PFSK-1 (cell line): ENCODE results near the gene NECAB2.

Experiments used
- FOXP2 ChIP-seq: optimal IDR thresholded peaks from 2 replicates; pipeline ENCODE3; 2011; ENCODE audit warnings: borderline replicate concordance, control low read depth, inconsistent platforms; ENCODE audit not compliant: insufficient read depth; ENCODE audit errors: extremely low read length, extremely low read depth
- POLR2AphosphoS5 ChIP-seq: IDR thresholded peaks from 2 replicates; pipeline ENCODE4 v1.6.1; 2012; ENCODE audit warnings: low read depth, mild to moderate bottlenecking, control low read depth, low read length, moderate library complexity
- REST ChIP-seq, 2 experiments: IDR thresholded peaks; 2 replicates each; pipeline versions ENCODE4 v1.6.1 to v1.8.0; 2011 to 2012; ENCODE audit warnings: low read depth in 2 of 2, low read length in 2 of 2, control low read depth in 1 of 2, inconsistent platforms in 1 of 2, mild to moderate bottlenecking in 1 of 2, moderate library complexity in 1 of 2; ENCODE audit not compliant: insufficient read depth in 1 of 2
- SIN3A ChIP-seq: IDR thresholded peaks from 2 replicates; pipeline ENCODE4 v1.6.1; 2012; ENCODE audit warnings: mild to moderate bottlenecking, low read length, moderate library complexity, borderline replicate concordance; ENCODE audit not compliant: insufficient read depth
- TAF1 ChIP-seq: IDR thresholded peaks from 2 replicates; pipeline ENCODE4 v1.6.1; 2012; ENCODE audit warnings: low read length, control low read depth, borderline replicate concordance; ENCODE audit not compliant: insufficient read depth

Gene NECAB2

GRCh38 chr16:84003038-84003437, 35.0 kb downstream of the NECAB2 start:
- TF ChIP-seq REST (IDR thresholded peaks at IDR 0.05; ENCODE audit: insufficient read depth in 1 of 2, low read depth in 2 of 2, low read length in 2 of 2) (no peak), POLR2AphosphoS5 (no peak), SIN3A (no peak), TAF1 (no peak), FOXP2 (no peak)

GRCh38 chr16:84004442-84004841, 36.4 kb downstream of the NECAB2 start:
- no peak for TF ChIP-seq FOXP2
- no peak for TF ChIP-seq POLR2AphosphoS5
- no peak for TF ChIP-seq SIN3A
- TF ChIP-seq TAF1, result no peak
- TF ChIP-seq REST (IDR thresholded peaks at IDR 0.05; ENCODE audit: insufficient read depth in 1 of 2, low read depth in 2 of 2, low read length in 2 of 2), result no peak

GRCh38 chr16:84005391-84005790, 37.3 kb downstream of the NECAB2 start:
- TF ChIP-seq REST (IDR thresholded peaks at IDR 0.05; ENCODE audit: insufficient read depth in 1 of 2, low read depth in 2 of 2, low read length in 2 of 2), result no peak
- TF ChIP-seq FOXP2, result no peak
- no peak for TF ChIP-seq TAF1
- TF ChIP-seq POLR2AphosphoS5, result no peak
- TF ChIP-seq SIN3A, result no peak

- no peak for TF ChIP-seq REST (IDR thresholded peaks at IDR 0.05; ENCODE audit: insufficient read depth in 1 of 2, low read depth in 2 of 2, low read length in 2 of 2)
Observed at GRCh38 chr16:84007520-84007919, 39.5 kb downstream of the NECAB2 start.

- TF ChIP-seq REST (IDR thresholded peaks at IDR 0.05; ENCODE audit: insufficient read depth in 1 of 2, low read depth in 2 of 2, low read length in 2 of 2) (no peak), FOXP2 (no peak), POLR2AphosphoS5 (no peak), TAF1 (no peak), SIN3A (no peak)
Observed at GRCh38 chr16:84007965-84008364, 39.9 kb downstream of the NECAB2 start.
